ENCODE data around the gene VWA5B2. TPM values are rescaled to one million over a fixed set of nuclear protein-coding genes. Genes with fewer than 3 reads are reported as not detected.

Gene VWA5B2
- total and polyA plus RNA-seq, 2 of the 13 experiments (the other 11 are each of a cell fraction or from before 2014, with no cell fraction given), result 0.03 to 0.04 TPM

GRCh38 chr3:184218814-184219213, 10.6 kb upstream of the VWA5B2 start:
- TF ChIP-seq ZNF709 (CRISPR knock-in tag; IDR thresholded peaks at IDR 0.05) (no peak), CCAR2 (optimal IDR thresholded peaks at IDR 0.05; ENCODE audit: low read depth, low read length) (no peak), ZNF710 (CRISPR knock-in tag; IDR thresholded peaks at IDR 0.05; ENCODE audit: borderline replicate concordance) (no peak), NR3C1 (CRISPR knock-in tag; IDR thresholded peaks at IDR 0.05) (no peak), IKZF4 (CRISPR knock-in tag; IDR thresholded peaks at IDR 0.05; ENCODE audit: borderline replicate concordance, low read depth, not compliant biosample characterization) (no peak), ZNF879 (CRISPR knock-in tag; IDR thresholded peaks at IDR 0.05) (no peak), ZNF207 (IDR thresholded peaks at IDR 0.05; ENCODE audit: borderline replicate concordance) (no peak), MNT (IDR thresholded peaks at IDR 0.05) (no peak)
- H3K27me3 ChIP-seq (ENCODE audit: control insufficient read depth in 1 of 2, insufficient read depth in 2 of 2, low read length in 2 of 2), result peaks cover 0 to 5% of the 10 kb centered on the region in 2 experiments; a peak in 1 of 5 replicates
- no peaks in the 10 kb centered on the region for H3K79me2 ChIP-seq (ENCODE audit: insufficient read depth, low read length)
- in situ Hi-C loops (cut with HindIII; ENCODE audit: extremely low pct_ligation_motif_present, low pct_unique_long_range_greater_than_20kb), result no loop called here
- H4K20me1 ChIP-seq (ENCODE audit: insufficient read depth, low read length), result no peaks in the 10 kb centered on the region
- no peak for FAIRE-seq
- CTCF ChIA-PET (ENCODE audit: low intra/inter-chr PET ratio, low total read pairs), result no interaction called here
- ATAC-seq, result no peak
- no peaks in the 10 kb centered on the region for H3K36me3 ChIP-seq (replicated peaks in 1 of 2; ENCODE audit: control insufficient read depth in 1 of 2, insufficient read depth in 2 of 2, low read length in 2 of 2)
- no TSS peak for BruUV-seq (replicated peaks)
- H3K4me2 ChIP-seq (ENCODE audit: low read depth, low read length), result no peak overlapping the region
- no peaks in the 10 kb centered on the region for H3K9me3 ChIP-seq (ENCODE audit: low read length)
- POLR2A ChIA-PET, result no interaction called here
- H3K4me1 ChIP-seq (ENCODE audit: insufficient read depth, low read length), result no peaks in the 10 kb centered on the region
- H3K9ac ChIP-seq (ENCODE audit: insufficient read depth, low read depth, low read length), result no peak overlapping the region
- H2AFZ ChIP-seq (ENCODE audit: low read length), result no peak overlapping the region
- DNase-seq (ENCODE audit: low spot score), result no peak
- intact Hi-C loops (cut with micrococcal nuclease; ENCODE audit: unreplicated experiment), result no loop called here
- H3K4me3 ChIP-seq (replicated peaks in 1 of 3; ENCODE audit: insufficient read depth in 1 of 3, low read depth in 2 of 3, low read length in 3 of 3), result no peak overlapping the region
- H3K27ac ChIP-seq (ENCODE audit: extremely low read length, insufficient read depth, low read length), result no peak overlapping the region
- WGBS (ENCODE audit: low lambda C conversion rate), result 16% methylated on average over 4 of the region's 4 CpGs

Data from HepG2 (cell line).